Activated CD4-positive, alpha-beta T cell treated with anti-CD3 and anti-CD28 coated beads for 36 hours (primary cell): ENCODE results near the gene MTNR1A. TPM values are rescaled to one million over a fixed set of nuclear protein-coding genes. Genes with fewer than 3 reads are reported as not detected.
"Not testable (repeated sequence)": the region's sequence is repeated elsewhere in the genome, so short reads cannot be mapped to it uniquely, and the experiment has no call there.

Experiments used
- ATAC-seq: fragments of 200-7000 bp; cut with Tn5 transposase; one replicate; pipeline ENCODE4 v1.10.0; 2021; ENCODE audit warnings: mild to moderate bottlenecking, moderate library complexity
- CTCF ChIA-PET: fragments of 350-600 bp; sonication (Branson Sonifier 250); formaldehyde crosslinking; loops from one replicate; lab custom pipeline; 2021; ENCODE audit warnings: antibody characterized with exemption; lab: Charles Lee
- POLR2A ChIA-PET: fragments of 350-600 bp; sonication (Branson Sonifier 250); formaldehyde crosslinking; loops from one replicate; lab custom pipeline; 2021; ENCODE audit warnings: antibody characterized with exemption, inconsistent platforms; lab: Charles Lee
- DNase-seq: peaks from one replicate; pipeline ENCODE4 v3.0.0-alpha.2; 2020
- H3K27ac Mint-ChIP-seq: one replicate; pipeline ENCODE4 v1.8.0; 2021; ENCODE audit warnings: mixed read lengths
- H3K27me3 Mint-ChIP-seq: one replicate; pipeline ENCODE4 v1.8.0; 2021; ENCODE audit warnings: mixed read lengths
- H3K36me3 Mint-ChIP-seq: one replicate; pipeline ENCODE4 v1.8.0; 2021; ENCODE audit warnings: low read depth, mixed read lengths
- H3K4me1 Mint-ChIP-seq: one replicate; pipeline ENCODE4 v1.8.0; 2021; ENCODE audit warnings: mixed read lengths
- H3K4me3 Mint-ChIP-seq: one replicate; pipeline ENCODE4 v1.8.0; 2021; ENCODE audit warnings: mild to moderate bottlenecking, moderate library complexity, mixed read lengths
- H3K9me3 Mint-ChIP-seq: one replicate; pipeline ENCODE4 v1.8.0; 2021; ENCODE audit warnings: low read depth, mixed read lengths
- intact Hi-C, 2 experiments: fragments of 100-400 bp; cut with DNase I in 1 of 2; cut with micrococcal nuclease in 1 of 2; formaldehyde crosslinking; loops; one replicate each; pipeline versions ENCODE4 v1.14.2 to v1.15.1; 2022 to 2024; cut with DNase I, micrococcal nuclease
- total RNA-seq, 2 experiments: library from RNA; stranded (reverse); gene quantifications; one replicate each; pipeline ENCODE4 v1.2.3, GENCODE V29; 2021

The MTNR1A gene
- total RNA-seq, 2 experiments from 2014 or later: not detected

GRCh38 chr4:186523927-186524326 lies 31.4 kb downstream of the MTNR1A start:
- H3K27me3 Mint-ChIP-seq, H3K9me3 Mint-ChIP-seq, intact Hi-C loops, ATAC-seq, H3K4me3 Mint-ChIP-seq, H3K4me1 Mint-ChIP-seq, H3K27ac Mint-ChIP-seq, POLR2A ChIA-PET, DNase-seq, H3K36me3 Mint-ChIP-seq: not testable (repeated sequence)
- CTCF ChIA-PET: interaction anchor here (0.8 kb wide), 1 partner anchor 64 kb away, joined by 3 read pairs; no protein-coding TSS in a partner anchor

GRCh38 chr4:186516287-186516686 lies 39.1 kb downstream of the MTNR1A start:
- Mint-ChIP-seq H3K27ac (no peak overlapping the region), H3K27me3 (no peaks in the 10 kb centered on the region), H3K36me3 (no peaks in the 10 kb centered on the region), H3K9me3 (peaks cover under 1% of the 10 kb centered on the region), H3K4me3 (no peak overlapping the region), H3K4me1 (no peaks in the 10 kb centered on the region)
- ChIA-PET POLR2A (interaction anchor here (0.6 kb wide), 1 partner anchor 23 kb away, joined by 3 read pairs; no protein-coding TSS in a partner anchor), CTCF (interaction anchor here (0.6 kb wide), 1 partner anchor 56 kb away, joined by 3 read pairs; no protein-coding TSS in a partner anchor)
- intact Hi-C loops: no loop called here
- no peak for ATAC-seq
- no peak for DNase-seq

- DNase-seq (no peak), ATAC-seq (no peak)
- H3K27ac Mint-ChIP-seq: no peak overlapping the region
- H3K4me1 Mint-ChIP-seq: no peaks in the 10 kb centered on the region
- H3K27me3 Mint-ChIP-seq: no peaks in the 10 kb centered on the region
- ChIA-PET CTCF (no interaction called here), POLR2A (no interaction called here)
- peaks cover 2% of the 10 kb centered on the region for H3K9me3 Mint-ChIP-seq
- no peak overlapping the region for H3K4me3 Mint-ChIP-seq
- intact Hi-C loops: no loop called here
- H3K36me3 Mint-ChIP-seq: no peaks in the 10 kb centered on the region
These were observed 41.0 kb downstream of the MTNR1A start for GRCh38 chr4:186514271-186514950.

GRCh38 chr4:186504771-186505170 lies 50.6 kb downstream of the MTNR1A start:
- ATAC-seq, H3K27ac Mint-ChIP-seq, POLR2A ChIA-PET, H3K27me3 Mint-ChIP-seq, H3K36me3 Mint-ChIP-seq, intact Hi-C loops, H3K4me3 Mint-ChIP-seq, H3K4me1 Mint-ChIP-seq, H3K9me3 Mint-ChIP-seq, DNase-seq: not testable (repeated sequence)
- CTCF ChIA-PET: interaction anchor here (0.9 kb wide), 1 partner anchor 83 kb away, joined by 3 read pairs; no protein-coding TSS in a partner anchor

- CTCF ChIA-PET: no interaction called here
- Mint-ChIP-seq H3K27me3 (no peaks in the 10 kb centered on the region), H3K4me1 (no peaks in the 10 kb centered on the region), H3K4me3 (no peak overlapping the region), H3K9me3 (peaks cover 5% of the 10 kb centered on the region), H3K36me3 (no peaks in the 10 kb centered on the region), H3K27ac (no peak overlapping the region)
- POLR2A ChIA-PET: no interaction called here
- intact Hi-C loops: no loop called here
- DNase-seq: no peak
- no peak for ATAC-seq
These were observed 53.1 kb downstream of the MTNR1A start for GRCh38 chr4:186502231-186502630.

GRCh38 chr4:186501554-186501953 lies 53.8 kb downstream of the MTNR1A start:
- peaks cover 5% of the 10 kb centered on the region for H3K9me3 Mint-ChIP-seq
- no peak overlapping the region for H3K4me3 Mint-ChIP-seq
- ATAC-seq: no peak
- POLR2A ChIA-PET: no interaction called here
- DNase-seq: no peak
- H3K27ac Mint-ChIP-seq: no peak overlapping the region
- intact Hi-C loops: no loop called here
- H3K4me1 Mint-ChIP-seq: no peaks in the 10 kb centered on the region
- H3K36me3 Mint-ChIP-seq: no peaks in the 10 kb centered on the region
- CTCF ChIA-PET: no interaction called here
- H3K27me3 Mint-ChIP-seq: no peaks in the 10 kb centered on the region

GRCh38 chr4:186500721-186501304 lies 54.6 kb downstream of the MTNR1A start:
- POLR2A ChIA-PET: no interaction called here
- Mint-ChIP-seq H3K4me1 (no peaks in the 10 kb centered on the region), H3K36me3 (no peaks in the 10 kb centered on the region), H3K4me3 (no peak overlapping the region), H3K27ac (no peak overlapping the region), H3K9me3 (peaks cover 5% of the 10 kb centered on the region), H3K27me3 (no peaks in the 10 kb centered on the region)
- CTCF ChIA-PET: interaction anchor here (0.6 kb wide), 1 partner anchor 408 kb away, joined by 4 read pairs; no protein-coding TSS in a partner anchor
- DNase-seq (no peak), ATAC-seq (no peak)
- intact Hi-C loops: no loop called here

- Mint-ChIP-seq H3K4me3 (no peak overlapping the region), H3K27me3 (no peaks in the 10 kb centered on the region), H3K36me3 (no peaks in the 10 kb centered on the region), H3K9me3 (peaks cover 6% of the 10 kb centered on the region), H3K27ac (no peak overlapping the region), H3K4me1 (no peaks in the 10 kb centered on the region)
- ChIA-PET POLR2A (no interaction called here), CTCF (no interaction called here)
- ATAC-seq (no peak), DNase-seq (no peak)
- intact Hi-C loops: no loop called here
These were observed 55.9 kb downstream of the MTNR1A start for GRCh38 chr4:186499467-186499866.

GRCh38 chr4:186497043-186497442 lies 58.3 kb downstream of the MTNR1A start:
- Mint-ChIP-seq H3K9me3 (peaks cover 15% of the 10 kb centered on the region), H3K4me1 (no peaks in the 10 kb centered on the region), H3K27me3 (no peaks in the 10 kb centered on the region), H3K4me3 (no peak overlapping the region), H3K27ac (no peak overlapping the region), H3K36me3 (no peaks in the 10 kb centered on the region)
- ATAC-seq: no peak
- intact Hi-C loops: no loop called here
- ChIA-PET POLR2A (no interaction called here), CTCF (no interaction called here)
- no peak for DNase-seq

- Mint-ChIP-seq H3K4me1 (no peaks in the 10 kb centered on the region), H3K36me3 (no peaks in the 10 kb centered on the region), H3K9me3 (peaks cover 17% of the 10 kb centered on the region), H3K4me3 (no peak overlapping the region), H3K27ac (no peak overlapping the region), H3K27me3 (no peaks in the 10 kb centered on the region)
- ATAC-seq (no peak), DNase-seq (no peak)
- POLR2A ChIA-PET: no interaction called here
- intact Hi-C loops: no loop called here
- CTCF ChIA-PET: no interaction called here
These were observed 60.9 kb downstream of the MTNR1A start for GRCh38 chr4:186494496-186494895.

GRCh38 chr4:186487726-186488125 lies 67.6 kb downstream of the MTNR1A start:
- ATAC-seq: no peak
- ChIA-PET POLR2A (no interaction called here), CTCF (no interaction called here)
- H3K4me1 Mint-ChIP-seq: no peaks in the 10 kb centered on the region
- peaks cover 7% of the 10 kb centered on the region for H3K9me3 Mint-ChIP-seq
- H3K27ac Mint-ChIP-seq: no peak overlapping the region
- H3K4me3 Mint-ChIP-seq: no peak overlapping the region
- intact Hi-C loops: no loop called here
- H3K27me3 Mint-ChIP-seq: no peaks in the 10 kb centered on the region
- DNase-seq: no peak
- no peaks in the 10 kb centered on the region for H3K36me3 Mint-ChIP-seq

GRCh38 chr4:186486172-186486571 lies 69.2 kb downstream of the MTNR1A start:
- ATAC-seq (no peak), DNase-seq (no peak)
- ChIA-PET POLR2A (no interaction called here), CTCF (no interaction called here)
- no peak overlapping the region for H3K27ac Mint-ChIP-seq
- no peak overlapping the region for H3K4me3 Mint-ChIP-seq
- H3K27me3 Mint-ChIP-seq: no peaks in the 10 kb centered on the region
- H3K9me3 Mint-ChIP-seq: peaks cover 5% of the 10 kb centered on the region
- intact Hi-C loops: no loop called here
- H3K36me3 Mint-ChIP-seq: no peaks in the 10 kb centered on the region
- H3K4me1 Mint-ChIP-seq: no peaks in the 10 kb centered on the region
